Ishikawa (cell line): ENCODE measurements around the gene RPS6KA1.

Experiments
- CEBPB ChIP-seq: IDR thresholded peaks from 2 replicates; pipeline ENCODE4 v1.6.1; 2012
- CREB1 ChIP-seq: IDR thresholded peaks from 2 replicates; pipeline ENCODE4 v1.6.1; 2012; ENCODE audit warnings: low read depth
- EGR1 ChIP-seq: IDR thresholded peaks from 2 replicates; pipeline ENCODE4 v1.6.1; 2012
- EP300 ChIP-seq: IDR thresholded peaks from 2 replicates; pipeline ENCODE4 v1.6.1; 2012; ENCODE audit warnings: borderline replicate concordance
- FOXM1 ChIP-seq: IDR thresholded peaks from 2 replicates; pipeline ENCODE4 v1.6.1; 2012; ENCODE audit warnings: low read depth, borderline replicate concordance
- NFIC ChIP-seq: IDR thresholded peaks from 2 replicates; pipeline ENCODE4 v1.6.1; 2012
- RAD21 ChIP-seq: IDR thresholded peaks from 2 replicates; pipeline ENCODE4 v1.6.1; 2012; ENCODE audit warnings: low read depth
- TAF1 ChIP-seq: IDR thresholded peaks from 2 replicates; pipeline ENCODE4 v1.6.1; 2012; ENCODE audit warnings: low read depth, mild to moderate bottlenecking
- TCF12 ChIP-seq: IDR thresholded peaks from 2 replicates; pipeline ENCODE4 v1.6.1; 2012; ENCODE audit warnings: low read depth
- TEAD4 ChIP-seq: IDR thresholded peaks from 2 replicates; pipeline ENCODE4 v1.6.1; 2012
- YY1 ChIP-seq: IDR thresholded peaks from 2 replicates; pipeline ENCODE4 v1.6.1; 2012; ENCODE audit warnings: low read depth
- ZBTB7A ChIP-seq: IDR thresholded peaks from 2 replicates; pipeline ENCODE4 v1.6.1; 2012; ENCODE audit warnings: low read depth
- TF ChIP-seq, protein P1 (sequence below): IDR thresholded peaks from 2 replicates; pipeline ENCODE4 v1.6.1; 2012
- TF ChIP-seq, protein P2 (sequence below): IDR thresholded peaks from 2 replicates; pipeline ENCODE4 v1.6.1; 2012; ENCODE audit warnings: low read depth, mild to moderate bottlenecking
- TF ChIP-seq, protein P3 (sequence below): IDR thresholded peaks from 2 replicates; pipeline ENCODE4 v1.6.1; 2012

The RPS6KA1 gene

DNA sequence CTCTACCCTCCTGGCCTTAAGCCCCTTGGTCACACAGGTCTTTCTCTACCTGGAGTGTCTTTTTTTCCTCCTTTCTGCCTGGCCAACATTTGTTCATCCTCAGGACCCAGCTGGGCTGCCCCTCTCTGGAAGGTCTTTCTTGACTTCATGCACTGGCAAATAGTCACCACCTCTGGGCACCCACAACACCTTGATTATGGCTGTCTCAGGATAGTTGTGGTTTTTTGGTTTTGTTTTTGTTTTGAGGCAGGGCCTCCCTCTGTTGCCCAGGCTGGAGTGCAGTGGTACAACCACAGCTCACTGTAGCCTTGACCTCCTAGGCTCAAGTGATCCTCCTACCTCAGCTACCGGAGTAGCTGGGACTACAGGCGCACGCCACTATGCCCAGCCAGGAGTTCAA is 10.8 kb downstream of the RPS6KA1 start:
- TF ChIP-seq YY1 (no peak), TAF1 (no peak), ZBTB7A (no peak), CEBPB (no peak)
- TF ChIP-seq, protein P1, sequence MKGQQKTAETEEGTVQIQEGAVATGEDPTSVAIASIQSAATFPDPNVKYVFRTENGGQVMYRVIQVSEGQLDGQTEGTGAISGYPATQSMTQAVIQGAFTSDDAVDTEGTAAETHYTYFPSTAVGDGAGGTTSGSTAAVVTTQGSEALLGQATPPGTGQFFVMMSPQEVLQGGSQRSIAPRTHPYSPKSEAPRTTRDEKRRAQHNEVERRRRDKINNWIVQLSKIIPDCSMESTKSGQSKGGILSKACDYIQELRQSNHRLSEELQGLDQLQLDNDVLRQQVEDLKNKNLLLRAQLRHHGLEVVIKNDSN = no peak
- TF ChIP-seq, protein P2, sequence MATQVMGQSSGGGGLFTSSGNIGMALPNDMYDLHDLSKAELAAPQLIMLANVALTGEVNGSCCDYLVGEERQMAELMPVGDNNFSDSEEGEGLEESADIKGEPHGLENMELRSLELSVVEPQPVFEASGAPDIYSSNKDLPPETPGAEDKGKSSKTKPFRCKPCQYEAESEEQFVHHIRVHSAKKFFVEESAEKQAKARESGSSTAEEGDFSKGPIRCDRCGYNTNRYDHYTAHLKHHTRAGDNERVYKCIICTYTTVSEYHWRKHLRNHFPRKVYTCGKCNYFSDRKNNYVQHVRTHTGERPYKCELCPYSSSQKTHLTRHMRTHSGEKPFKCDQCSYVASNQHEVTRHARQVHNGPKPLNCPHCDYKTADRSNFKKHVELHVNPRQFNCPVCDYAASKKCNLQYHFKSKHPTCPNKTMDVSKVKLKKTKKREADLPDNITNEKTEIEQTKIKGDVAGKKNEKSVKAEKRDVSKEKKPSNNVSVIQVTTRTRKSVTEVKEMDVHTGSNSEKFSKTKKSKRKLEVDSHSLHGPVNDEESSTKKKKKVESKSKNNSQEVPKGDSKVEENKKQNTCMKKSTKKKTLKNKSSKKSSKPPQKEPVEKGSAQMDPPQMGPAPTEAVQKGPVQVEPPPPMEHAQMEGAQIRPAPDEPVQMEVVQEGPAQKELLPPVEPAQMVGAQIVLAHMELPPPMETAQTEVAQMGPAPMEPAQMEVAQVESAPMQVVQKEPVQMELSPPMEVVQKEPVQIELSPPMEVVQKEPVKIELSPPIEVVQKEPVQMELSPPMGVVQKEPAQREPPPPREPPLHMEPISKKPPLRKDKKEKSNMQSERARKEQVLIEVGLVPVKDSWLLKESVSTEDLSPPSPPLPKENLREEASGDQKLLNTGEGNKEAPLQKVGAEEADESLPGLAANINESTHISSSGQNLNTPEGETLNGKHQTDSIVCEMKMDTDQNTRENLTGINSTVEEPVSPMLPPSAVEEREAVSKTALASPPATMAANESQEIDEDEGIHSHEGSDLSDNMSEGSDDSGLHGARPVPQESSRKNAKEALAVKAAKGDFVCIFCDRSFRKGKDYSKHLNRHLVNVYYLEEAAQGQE = no peak

DNA sequence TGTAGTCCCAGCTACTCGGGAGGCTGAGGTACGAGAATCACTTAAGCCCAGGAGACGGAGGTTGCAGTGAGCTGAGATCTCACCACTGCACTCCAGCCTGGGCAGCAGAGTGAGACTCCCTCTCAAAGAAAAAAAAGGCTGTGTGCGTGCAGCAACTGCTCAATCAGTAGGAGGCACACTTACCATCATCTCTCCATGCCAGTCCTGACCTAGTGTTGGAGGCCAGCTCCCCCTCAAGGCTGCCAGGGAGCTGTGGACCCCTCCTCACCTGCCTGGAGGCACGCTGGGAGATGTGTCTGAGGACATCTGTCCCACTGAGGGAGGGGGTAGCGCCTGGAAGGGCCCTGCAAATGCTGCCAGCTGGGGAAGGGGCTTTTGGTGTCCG is 11.9 kb downstream of the RPS6KA1 start:
- TF ChIP-seq TEAD4 (no peak), CEBPB (no peak), FOXM1 (no peak), NFIC (no peak), YY1 (no peak), EP300 (no peak)
- TF ChIP-seq, protein P2 = no peak
- TF ChIP-seq, protein P1 = no peak

DNA sequence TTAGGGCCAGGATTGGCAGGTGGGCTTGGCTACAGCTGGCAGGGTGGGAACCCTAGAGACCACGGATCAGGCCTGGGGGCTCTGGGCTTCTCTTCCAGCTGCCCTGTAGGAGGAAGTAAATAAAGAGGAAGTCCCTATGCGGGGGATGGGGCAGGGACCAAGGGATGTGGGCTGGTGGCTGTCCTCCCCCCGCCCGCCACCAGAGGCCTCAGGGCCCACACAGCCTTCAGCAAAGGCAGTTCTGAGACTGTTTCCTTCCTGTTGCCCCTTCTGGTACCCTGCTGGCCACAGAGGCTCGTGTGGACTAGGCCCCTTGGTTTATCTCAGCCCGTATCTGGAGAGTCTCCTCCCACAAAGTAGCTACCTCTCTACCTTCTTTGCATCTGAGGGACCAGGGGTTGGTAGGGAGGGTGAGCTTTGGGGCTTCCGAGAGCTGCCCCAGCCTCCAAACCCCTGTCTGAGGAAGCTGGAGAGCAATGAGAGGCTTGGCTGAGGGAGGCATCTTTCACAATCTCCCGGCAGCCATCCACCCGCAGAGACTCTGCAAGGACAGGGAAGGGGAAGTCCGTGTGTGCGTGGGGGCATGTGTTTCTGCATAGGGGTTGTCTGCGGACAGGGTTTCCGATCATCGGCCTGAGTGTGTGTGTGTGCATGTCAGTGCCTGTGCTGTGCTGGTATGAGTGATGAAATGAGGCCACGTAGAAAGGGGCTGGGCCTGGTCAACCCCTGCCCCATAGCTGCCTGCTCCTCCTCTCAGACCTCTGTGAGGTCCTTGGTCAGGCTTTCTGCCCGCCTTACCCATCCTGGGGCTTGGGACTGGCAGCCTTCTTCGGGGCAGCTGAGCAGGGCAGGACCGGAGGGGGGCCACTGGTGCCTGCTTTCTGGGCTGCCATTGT is 12.5 kb downstream of the RPS6KA1 start:
- TF ChIP-seq ZBTB7A = no peak
- no peak for TF ChIP-seq FOXM1
- TF ChIP-seq TCF12 = no peak
- TF ChIP-seq, protein P1 = no peak
- TF ChIP-seq, protein P3, sequence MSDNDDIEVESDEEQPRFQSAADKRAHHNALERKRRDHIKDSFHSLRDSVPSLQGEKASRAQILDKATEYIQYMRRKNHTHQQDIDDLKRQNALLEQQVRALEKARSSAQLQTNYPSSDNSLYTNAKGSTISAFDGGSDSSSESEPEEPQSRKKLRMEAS = no peak
- no peak for TF ChIP-seq EP300
- no peak for TF ChIP-seq TAF1
- TF ChIP-seq RAD21 = no peak
- no peak for TF ChIP-seq YY1

DNA sequence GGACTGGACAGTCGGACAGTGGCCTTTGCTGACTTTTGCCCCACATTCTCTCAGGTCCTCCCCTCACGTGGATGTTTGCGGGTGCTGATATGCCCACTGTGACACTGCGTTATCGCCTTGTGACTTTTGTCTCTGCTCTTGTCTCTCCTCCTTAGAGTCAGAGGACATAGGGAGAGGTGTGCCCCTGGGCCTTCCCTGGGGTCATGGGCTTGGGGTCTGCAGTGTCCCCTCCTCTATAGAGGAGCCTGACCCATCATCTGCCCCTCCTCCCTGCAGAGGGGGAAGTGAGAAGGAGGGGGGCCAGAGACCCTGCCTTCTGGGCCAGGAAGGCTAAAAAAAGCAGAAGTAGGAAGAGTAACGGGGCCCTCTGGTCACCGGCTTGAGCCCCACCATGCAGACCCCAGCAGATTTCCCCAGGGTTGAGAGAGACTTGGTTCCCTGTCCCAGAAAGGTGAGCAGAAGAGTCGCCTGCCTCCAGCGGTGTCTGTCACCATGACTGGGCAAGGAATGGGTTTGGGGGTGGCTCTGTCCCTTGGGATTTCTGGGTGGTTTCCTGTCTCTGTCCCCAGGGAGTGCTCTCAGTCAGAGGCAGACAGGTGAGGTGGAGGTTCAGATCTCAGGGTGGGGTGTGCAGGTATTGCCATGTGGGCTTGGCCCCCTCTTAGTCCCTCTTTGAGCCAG is 13.3 kb downstream of the RPS6KA1 start:
- TF ChIP-seq CREB1 (no peak), TCF12 (no peak), CEBPB (no peak), TAF1 (no peak), EGR1 (no peak), NFIC (no peak), FOXM1 (no peak)
- TF ChIP-seq, protein P2 = no peak
